Ectodermal cell (in vitro differentiated cells): Measurements from ENCODE around the gene EYS.

Experiments
- H3K27ac ChIP-seq: 2 replicates; pipeline ENCODE4 v1.7.0; 2013; ENCODE audit warnings: mild to moderate bottlenecking, low read depth, low read length; ENCODE audit not compliant: insufficient read depth, poor library complexity, severe bottlenecking
- H3K27me3 ChIP-seq: 2 replicates; pipeline ENCODE4 v1.7.0; 2013; ENCODE audit warnings: mild to moderate bottlenecking, low read length; ENCODE audit not compliant: insufficient read depth, control insufficient read depth, poor library complexity, severe bottlenecking
- H3K36me3 ChIP-seq: one replicate; pipeline ENCODE4 v1.7.0; 2013; ENCODE audit warnings: low read length; ENCODE audit not compliant: control insufficient read depth, insufficient read depth
- H3K4me1 ChIP-seq: one replicate; pipeline ENCODE4 v1.7.0; 2013; ENCODE audit warnings: low read length; ENCODE audit not compliant: control insufficient read depth, insufficient read depth
- H3K4me3 ChIP-seq: 2 replicates; pipeline ENCODE4 v1.7.0; 2013; ENCODE audit warnings: low read depth, low read length, control low read depth; ENCODE audit not compliant: insufficient read depth
- H3K9me3 ChIP-seq: 2 replicates; pipeline ENCODE4 v1.7.0; 2013; ENCODE audit warnings: mild to moderate bottlenecking, low read length, moderate library complexity; ENCODE audit not compliant: control insufficient read depth
- WGBS, 2 experiments: methylation state at CpG; one replicate each; pipeline ENCODE4 v1.1.7; 2013; ENCODE audit warnings: missing lambda C conversion rate in 2 of 2; 5-methylcytosine and 5-hydroxymethylcytosine counted together

The EYS gene

GRCh38 chr6:64409948-64410347, 1297.1 kb downstream of the EYS start:
- no peaks in the 10 kb centered on the region for H3K27me3 ChIP-seq
- H3K36me3 ChIP-seq: no peaks in the 10 kb centered on the region
- 73 to 88% methylated on average over 1 of the region's 1 CpG for WGBS, 2 experiments
- H3K27ac ChIP-seq: no peak overlapping the region
- no peaks in the 10 kb centered on the region for H3K4me1 ChIP-seq
- no peak overlapping the region for H3K4me3 ChIP-seq
- H3K9me3 ChIP-seq: no peaks in the 10 kb centered on the region

- WGBS, 2 experiments: 66 to 71% methylated on average over 2 of the region's 5 CpGs
- Histone ChIP-seq H3K4me1 (no peaks in the 10 kb centered on the region), H3K9me3 (no peaks in the 10 kb centered on the region), H3K27ac (no peak overlapping the region), H3K27me3 (no peaks in the 10 kb centered on the region), H3K4me3 (no peak overlapping the region), H3K36me3 (no peaks in the 10 kb centered on the region)
Measured at GRCh38 chr6:64404396-64404795, 1302.6 kb downstream of the EYS start.

- H3K4me1 ChIP-seq: no peaks in the 10 kb centered on the region
- no peaks in the 10 kb centered on the region for H3K27me3 ChIP-seq
- no peak overlapping the region for H3K4me3 ChIP-seq
- H3K27ac ChIP-seq: no peak overlapping the region
- H3K9me3 ChIP-seq: no peaks in the 10 kb centered on the region
- H3K36me3 ChIP-seq: no peaks in the 10 kb centered on the region
- WGBS, 2 experiments: 49 to 100% methylated on average over 1 to 2 of the region's 2 CpGs
Measured at GRCh38 chr6:64383277-64383676, 1323.7 kb downstream of the EYS start.

- Histone ChIP-seq H3K36me3 (no peaks in the 10 kb centered on the region), H3K27me3 (no peaks in the 10 kb centered on the region), H3K4me1 (no peaks in the 10 kb centered on the region), H3K27ac (peak overlapping the region; percentile 57), H3K9me3 (no peaks in the 10 kb centered on the region), H3K4me3 (no peak overlapping the region)
- WGBS, 2 experiments: 69 to 78% methylated on average over 3 to 5 of the region's 5 CpGs
Measured at GRCh38 chr6:64376394-64376793, 1330.6 kb downstream of the EYS start.

GRCh38 chr6:64357430-64357829, 1349.6 kb downstream of the EYS start:
- Histone ChIP-seq H3K27me3 (no peaks in the 10 kb centered on the region), H3K36me3 (no peaks in the 10 kb centered on the region), H3K4me3 (no peak overlapping the region), H3K4me1 (no peaks in the 10 kb centered on the region), H3K27ac (no peak overlapping the region), H3K9me3 (no peaks in the 10 kb centered on the region)
- 88 to 91% methylated on average over 1 of the region's 1 CpG for WGBS, 2 experiments

GRCh38 chr6:64347411-64347810, 1359.6 kb downstream of the EYS start:
- Histone ChIP-seq H3K36me3 (no peaks in the 10 kb centered on the region), H3K4me1 (no peaks in the 10 kb centered on the region), H3K4me3 (no peak overlapping the region), H3K27ac (no peak overlapping the region), H3K27me3 (no peaks in the 10 kb centered on the region), H3K9me3 (no peaks in the 10 kb centered on the region)
- WGBS, 2 experiments: 91 to 95% methylated on average over 1 of the region's 1 CpG

- no peaks in the 10 kb centered on the region for H3K4me1 ChIP-seq
- H3K4me3 ChIP-seq: no peak overlapping the region
- WGBS, 2 experiments: 95 to 98% methylated on average over 7 of the region's 8 CpGs
- no peaks in the 10 kb centered on the region for H3K27me3 ChIP-seq
- no peaks in the 10 kb centered on the region for H3K9me3 ChIP-seq
- no peak overlapping the region for H3K27ac ChIP-seq
- no peaks in the 10 kb centered on the region for H3K36me3 ChIP-seq
Measured at GRCh38 chr6:64335195-64335594, 1371.8 kb downstream of the EYS start.

GRCh38 chr6:64334636-64335035, 1372.4 kb downstream of the EYS start:
- H3K4me1 ChIP-seq: no peaks in the 10 kb centered on the region
- H3K27me3 ChIP-seq: no peaks in the 10 kb centered on the region
- WGBS, 2 experiments: 100% methylated on average over 1 of the region's 1 CpG
- H3K36me3 ChIP-seq: no peaks in the 10 kb centered on the region
- no peak overlapping the region for H3K27ac ChIP-seq
- no peak overlapping the region for H3K4me3 ChIP-seq
- no peaks in the 10 kb centered on the region for H3K9me3 ChIP-seq

GRCh38 chr6:64330694-64331307, 1376.2 kb downstream of the EYS start:
- H3K9me3 ChIP-seq: no peaks in the 10 kb centered on the region
- H3K36me3 ChIP-seq: no peaks in the 10 kb centered on the region
- no peaks in the 10 kb centered on the region for H3K4me1 ChIP-seq
- no peak overlapping the region for H3K27ac ChIP-seq
- no peak overlapping the region for H3K4me3 ChIP-seq
- no peaks in the 10 kb centered on the region for H3K27me3 ChIP-seq
- 42 to 43% methylated on average over 5 of the region's 5 CpGs for WGBS, 2 experiments

GRCh38 chr6:64326939-64327338, 1380.1 kb downstream of the EYS start:
- Histone ChIP-seq H3K4me3 (no peak overlapping the region), H3K9me3 (no peaks in the 10 kb centered on the region), H3K4me1 (no peaks in the 10 kb centered on the region), H3K27me3 (no peaks in the 10 kb centered on the region), H3K36me3 (no peaks in the 10 kb centered on the region), H3K27ac (no peak overlapping the region)
- 97 to 98% methylated on average over 8 of the region's 8 CpGs for WGBS, 2 experiments

GRCh38 chr6:64325093-64325492, 1381.9 kb downstream of the EYS start:
- WGBS, 2 experiments: 91 to 94% methylated on average over 2 of the region's 2 CpGs
- no peaks in the 10 kb centered on the region for H3K36me3 ChIP-seq
- H3K4me3 ChIP-seq: no peak overlapping the region
- no peaks in the 10 kb centered on the region for H3K9me3 ChIP-seq
- H3K27me3 ChIP-seq: no peaks in the 10 kb centered on the region
- H3K27ac ChIP-seq: no peak overlapping the region
- H3K4me1 ChIP-seq: no peaks in the 10 kb centered on the region
